ENCODE measurements around the gene FHIT. TPM values are rescaled to one million over a fixed set of nuclear protein-coding genes. Genes with fewer than 3 reads are reported as not detected.

The FHIT gene
- total and polyA plus RNA-seq, 2 of the 4 experiments (the other 2 are of a cell fraction): 0.07 TPM; not detected in 1

DNA sequence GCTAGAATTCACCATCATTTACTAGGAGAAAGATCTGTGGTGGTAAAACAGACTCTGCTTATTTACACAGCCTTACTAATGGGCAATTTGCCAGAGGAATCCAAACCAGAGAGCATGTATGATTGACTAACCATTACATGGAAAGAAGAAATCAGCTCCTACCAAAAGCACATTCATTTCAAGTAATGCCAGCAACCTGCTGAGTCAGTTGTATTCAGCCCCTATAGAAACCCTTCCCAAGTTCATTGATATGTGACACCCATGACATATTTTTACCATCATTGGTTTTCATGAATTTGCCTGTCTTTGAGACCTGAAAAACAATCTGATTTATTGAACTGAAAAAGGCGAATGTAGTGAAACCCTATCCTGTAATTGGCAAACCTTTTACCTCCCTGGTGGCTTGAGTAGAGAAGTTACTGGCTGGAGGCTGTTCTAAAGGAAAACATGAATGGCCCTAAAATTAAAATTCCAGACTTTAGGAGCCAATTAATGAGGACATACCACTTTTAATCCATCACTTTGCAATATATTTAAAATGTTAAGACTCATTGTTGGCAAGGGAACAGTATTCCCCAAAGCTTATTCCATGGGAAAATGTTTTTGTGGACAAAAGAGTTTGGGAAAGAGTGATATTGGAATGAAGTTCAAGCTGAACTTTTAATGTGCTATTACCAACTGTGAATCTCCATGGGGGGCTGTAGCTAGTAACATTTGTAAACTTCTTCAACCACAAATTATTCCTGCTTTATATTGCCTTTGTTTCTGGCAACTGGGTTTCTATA lies 542.9 kb downstream of the FHIT start:
- Histone ChIP-seq H3K36me3 (ENCODE audit: control insufficient read depth, insufficient read depth, low read length) (no peaks in the 10 kb centered on the region), H3K9ac (ENCODE audit: low read depth, low read length) (no peak overlapping the region), H2BK15ac (ENCODE audit: low read depth, low read length) (no peak overlapping the region), H2BK5ac (ENCODE audit: low read depth, low read length, poor library complexity, severe bottlenecking) (no peak overlapping the region), H3K27ac (ENCODE audit: insufficient read depth, low read length) (no peak overlapping the region), H2AK5ac (ENCODE audit: low read depth, low read length) (no peak overlapping the region), H2BK20ac (ENCODE audit: low read depth, low read length) (no peak overlapping the region), H2AK9ac (replicated peaks; ENCODE audit: low read depth, low read length, poor library complexity) (no peak overlapping the region), H4K8ac (ENCODE audit: low read depth in 2 of 2, low read length in 2 of 2) (no peak overlapping the region), H3K14ac (replicated peaks; ENCODE audit: low read depth, low read length) (no peak overlapping the region), H4K20me1 (ENCODE audit: insufficient read depth, low read length) (no peaks in the 10 kb centered on the region), H2BK120ac (ENCODE audit: low read depth, low read length) (no peak overlapping the region), H3K4me1 (ENCODE audit: control insufficient read depth, insufficient read depth, low read length) (no peaks in the 10 kb centered on the region), H2AFZ (replicated peaks; ENCODE audit: low read length, poor library complexity) (no peak overlapping the region), H3K56ac (ENCODE audit: extremely low read depth, insufficient read depth, low read length) (no peak overlapping the region), H3K23ac (ENCODE audit: low read depth, low read length) (no peak overlapping the region), H3K18ac (ENCODE audit: low read depth, low read length) (no peak overlapping the region), H3K4ac (ENCODE audit: low read depth, low read length) (no peak overlapping the region), H3K79me1 (ENCODE audit: low read depth in 1 of 2, low read length in 2 of 2) (no peaks in the 10 kb centered on the region), H3K9me1 (ENCODE audit: insufficient read depth, low read length) (no peaks in the 10 kb centered on the region), H3K4me2 (ENCODE audit: low read depth, low read length) (no peak overlapping the region), H4K5ac (ENCODE audit: low read depth, low read length) (no peak overlapping the region), H3K4me3 (ENCODE audit: insufficient read depth, low read depth, low read length) (no peak overlapping the region), H3K27me3 (ENCODE audit: control insufficient read depth, insufficient read depth, low read length) (no peaks in the 10 kb centered on the region), H3K9me3 (ENCODE audit: control insufficient read depth, insufficient read depth, low read length) (no peaks in the 10 kb centered on the region), H4K91ac (ENCODE audit: insufficient read depth, low read depth, low read length) (no peak overlapping the region)
- peak; percentile 35 for ATAC-seq (ENCODE audit: low read depth)
- TF ChIP-seq MAFK (IDR thresholded peaks at IDR 0.05; ENCODE audit: low read depth, low read length): peak; percentile 69
- TF ChIP-seq NFE2L2 (IDR thresholded peaks at IDR 0.05; ENCODE audit: low read depth, low read length): no peak
- in situ Hi-C loops (cut with MboI; ENCODE audit: low sequenced_read_pairs) (no loop called here), intact Hi-C loops (cut with micrococcal nuclease) (no loop called here), dilution Hi-C loops (cut with HindIII; ENCODE audit: low sequenced_read_pairs, unreplicated experiment) (no loop called here)
- DNase-seq: peak; percentile 75
- POLR2A ChIA-PET (ENCODE audit: unreplicated experiment): no interaction called here
- no TSS peak for BruUV-seq (replicated peaks)
- CTCF ChIA-PET: no interaction called here
- WGBS, 2 experiments (ENCODE audit: extremely low coverage in 2 of 2, insufficient read length in 1 of 2): no CpG with 5 or more reads among the region's 1 CpG
